Lower leg skin (tissue), 4 donors: ENCODE measurements around the gene C5orf58. TPM values are rescaled to one million over a fixed set of nuclear protein-coding genes. Genes with fewer than 3 reads are reported as not detected.
A peak's percentile ranks its signal among the peaks of the same experiment; 100 is the strongest.

Experiments used
- DNase-seq, 2 donors: peaks; one replicate each; pipeline ENCODE4 v3.0.0-alpha.2; 2019; ENCODE audit warnings: low spot score in 2 of 2
- H3K4me3 ChIP-seq: fragments of 200-600 bp; sonication (generic); 2 replicates; pipeline ENCODE4 v1.5.1; 2017; ENCODE audit warnings: mild to moderate bottlenecking, low read depth; ENCODE audit not compliant: poor library complexity, severe bottlenecking
- POLR2A ChIP-seq, 2 donors: fragments of 450-650 bp; IDR thresholded peaks; one replicate each; pipeline ENCODE4 v1.6.1; 2016 to 2017; ENCODE audit warnings: antibody characterized with exemption in 2 of 2, mild to moderate bottlenecking in 1 of 2, moderate library complexity in 1 of 2
- WGBS, 2 donors: methylation state at CpG; one replicate each; pipeline ENCODE4 v1.1.5; 2018; 5-methylcytosine and 5-hydroxymethylcytosine counted together
- intact Hi-C: fragments of 100-400 bp; cut with DNase I; formaldehyde crosslinking; loops from one replicate; pipeline ENCODE4 v1.15.0; 2023; ENCODE audit warnings: low total_unique reads
- total RNA-seq, 4 donors: library from RNA; depleted of rRNA; stranded (reverse); fragments of >200 nt; gene quantifications; one replicate each; pipeline ENCODE4 v1.1.0, GENCODE V29; 2016
- TF ChIP-seq, protein P1 (sequence below), 3 donors: fragments of 450-650 bp; IDR thresholded peaks; one replicate each; pipeline ENCODE4 v1.5.1; 2016; ENCODE audit warnings: antibody characterized with exemption in 3 of 3, mild to moderate bottlenecking in 3 of 3, moderate library complexity in 2 of 3

C5orf58 gene
- total RNA-seq, 4 donors from 2014 or later: 0.19 TPM; not detected in 3

DNA sequence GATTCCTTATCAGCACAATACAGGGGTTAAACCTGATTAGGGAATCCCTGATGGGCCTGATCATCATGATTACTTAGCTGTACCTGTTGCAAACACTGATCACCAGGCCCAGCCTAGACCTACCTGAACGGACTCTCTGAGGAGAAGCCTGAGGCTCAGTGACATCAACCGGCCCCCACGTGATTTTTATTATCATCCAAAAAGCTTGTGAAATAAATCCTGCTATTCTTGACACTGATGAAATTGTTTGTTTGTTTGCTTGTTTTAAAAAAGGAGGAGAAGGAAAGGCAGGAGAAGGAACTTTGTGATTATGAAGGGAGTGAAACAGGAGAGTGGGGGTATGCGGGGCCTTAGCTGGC, 46.7 kb downstream of the C5orf58 start:
- intact Hi-C loops: no loop called here
- DNase-seq: no peak
- H3K4me3 ChIP-seq: no peak overlapping the region
- WGBS, 2 donors: 68 to 78% methylated on average over 4 of the region's 4 CpGs
- TF ChIP-seq POLR2A (IDR thresholded peaks at IDR 0.05): no peak
- TF ChIP-seq, protein P1, sequence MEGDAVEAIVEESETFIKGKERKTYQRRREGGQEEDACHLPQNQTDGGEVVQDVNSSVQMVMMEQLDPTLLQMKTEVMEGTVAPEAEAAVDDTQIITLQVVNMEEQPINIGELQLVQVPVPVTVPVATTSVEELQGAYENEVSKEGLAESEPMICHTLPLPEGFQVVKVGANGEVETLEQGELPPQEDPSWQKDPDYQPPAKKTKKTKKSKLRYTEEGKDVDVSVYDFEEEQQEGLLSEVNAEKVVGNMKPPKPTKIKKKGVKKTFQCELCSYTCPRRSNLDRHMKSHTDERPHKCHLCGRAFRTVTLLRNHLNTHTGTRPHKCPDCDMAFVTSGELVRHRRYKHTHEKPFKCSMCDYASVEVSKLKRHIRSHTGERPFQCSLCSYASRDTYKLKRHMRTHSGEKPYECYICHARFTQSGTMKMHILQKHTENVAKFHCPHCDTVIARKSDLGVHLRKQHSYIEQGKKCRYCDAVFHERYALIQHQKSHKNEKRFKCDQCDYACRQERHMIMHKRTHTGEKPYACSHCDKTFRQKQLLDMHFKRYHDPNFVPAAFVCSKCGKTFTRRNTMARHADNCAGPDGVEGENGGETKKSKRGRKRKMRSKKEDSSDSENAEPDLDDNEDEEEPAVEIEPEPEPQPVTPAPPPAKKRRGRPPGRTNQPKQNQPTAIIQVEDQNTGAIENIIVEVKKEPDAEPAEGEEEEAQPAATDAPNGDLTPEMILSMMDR (IDR thresholded peaks at IDR 0.05): no peak

DNA sequence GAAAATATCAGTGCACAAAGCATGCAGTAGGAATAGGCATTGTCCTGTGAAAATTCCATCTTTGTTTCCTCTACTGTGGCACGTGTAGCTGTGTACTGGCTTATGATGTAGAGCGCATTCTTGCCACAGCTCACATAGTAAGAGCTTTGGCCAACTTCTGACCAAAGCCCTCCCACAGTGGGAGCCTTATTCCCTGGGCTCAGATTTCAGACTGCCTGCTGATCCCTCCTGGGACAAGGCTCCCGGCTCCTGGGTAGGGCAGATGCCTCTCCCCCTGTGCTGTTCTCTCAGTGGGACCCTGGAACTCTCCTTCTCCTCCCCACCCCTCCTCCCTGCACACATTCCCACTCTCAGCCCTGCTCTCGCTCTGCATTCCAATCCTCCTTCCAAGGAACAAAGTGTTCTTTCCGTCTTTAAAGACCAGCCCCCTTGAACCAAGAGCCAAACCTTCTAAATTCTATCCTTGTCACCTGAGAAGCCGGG, 47.3 kb downstream of the C5orf58 start:
- no peak overlapping the region for H3K4me3 ChIP-seq
- DNase-seq: peak in 1 of 2 donors; percentile 31
- intact Hi-C loops: no loop called here
- TF ChIP-seq, protein P1 (IDR thresholded peaks at IDR 0.05): no peak
- TF ChIP-seq POLR2A (IDR thresholded peaks at IDR 0.05): no peak
- 52 to 60% methylated on average over 6 of the region's 6 CpGs for WGBS, 2 donors

DNA sequence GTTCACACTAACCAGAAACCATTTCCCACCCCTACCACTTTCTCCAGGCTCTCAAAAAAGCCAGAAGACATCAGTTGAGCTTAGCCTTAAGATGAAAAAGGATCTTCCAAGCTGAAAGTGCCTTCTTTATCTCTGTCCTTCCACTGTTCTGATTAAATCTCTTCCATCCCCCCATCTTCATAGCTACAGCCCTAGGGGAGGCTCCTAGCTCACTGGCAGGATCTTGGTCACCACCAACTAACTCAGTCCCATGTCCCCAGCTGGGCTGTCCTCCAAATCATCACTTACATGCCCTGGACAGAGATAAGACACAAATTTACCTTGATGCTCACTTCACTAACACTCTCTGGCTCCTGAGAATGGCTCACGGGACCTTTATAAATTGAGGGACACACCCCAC, 50.5 kb downstream of the C5orf58 start:
- intact Hi-C loops: no loop called here
- no peak for DNase-seq
- WGBS, 2 donors: 83 to 89% methylated on average over 1 of the region's 1 CpG
- TF ChIP-seq POLR2A (IDR thresholded peaks at IDR 0.05): no peak
- TF ChIP-seq, protein P1 (IDR thresholded peaks at IDR 0.05): no peak
- H3K4me3 ChIP-seq: no peak overlapping the region

DNA sequence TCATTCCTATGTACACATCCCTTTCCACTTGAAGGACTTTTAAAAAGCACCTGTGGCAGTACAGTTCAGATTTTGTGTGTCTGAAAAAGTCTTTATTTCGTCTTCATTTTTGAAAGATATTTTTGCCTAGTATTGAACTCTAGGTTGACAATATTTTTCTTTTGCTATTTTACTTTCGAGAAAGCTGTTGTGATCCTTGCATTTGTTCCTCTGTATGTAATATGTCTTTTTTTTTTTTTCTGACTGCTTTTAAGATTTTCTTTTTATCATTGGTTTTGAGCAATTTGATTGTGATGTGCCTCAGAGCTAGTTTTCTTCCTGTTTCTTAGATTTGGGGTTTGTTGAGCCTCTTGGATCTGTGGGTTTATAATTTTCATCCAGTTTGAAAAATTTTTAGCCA, 51.4 kb downstream of the C5orf58 start:
- no peak for TF ChIP-seq POLR2A (IDR thresholded peaks at IDR 0.05)
- TF ChIP-seq, protein P1 (IDR thresholded peaks at IDR 0.05): no peak
- intact Hi-C loops: no loop called here
- WGBS, 2 donors: 89 to 95% methylated on average over 2 of the region's 2 CpGs
- DNase-seq: no peak
- no peak overlapping the region for H3K4me3 ChIP-seq

DNA sequence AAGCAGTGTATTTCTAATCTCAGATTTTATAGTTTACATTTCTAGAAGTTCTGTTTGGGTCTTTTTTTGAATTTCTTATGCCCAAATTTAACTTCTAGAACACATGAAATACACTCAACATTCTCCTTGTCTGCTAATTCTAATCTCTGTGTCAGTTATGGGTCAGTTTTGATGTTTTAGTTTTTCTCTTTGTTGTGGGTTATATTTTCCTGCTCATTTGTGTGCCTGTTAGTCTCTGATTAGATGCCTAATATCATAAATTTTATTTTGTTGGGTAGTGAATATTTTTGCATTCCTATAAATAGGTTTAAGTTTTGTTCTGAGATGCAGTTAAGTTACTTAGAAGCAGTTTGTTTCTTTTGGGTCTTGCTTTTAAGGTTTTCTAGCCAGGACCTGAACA, 52.4 kb downstream of the C5orf58 start:
- TF ChIP-seq POLR2A (IDR thresholded peaks at IDR 0.05): no peak
- TF ChIP-seq, protein P1 (IDR thresholded peaks at IDR 0.05): no peak
- H3K4me3 ChIP-seq: no peak overlapping the region
- intact Hi-C loops: no loop called here
- DNase-seq: no peak

DNA sequence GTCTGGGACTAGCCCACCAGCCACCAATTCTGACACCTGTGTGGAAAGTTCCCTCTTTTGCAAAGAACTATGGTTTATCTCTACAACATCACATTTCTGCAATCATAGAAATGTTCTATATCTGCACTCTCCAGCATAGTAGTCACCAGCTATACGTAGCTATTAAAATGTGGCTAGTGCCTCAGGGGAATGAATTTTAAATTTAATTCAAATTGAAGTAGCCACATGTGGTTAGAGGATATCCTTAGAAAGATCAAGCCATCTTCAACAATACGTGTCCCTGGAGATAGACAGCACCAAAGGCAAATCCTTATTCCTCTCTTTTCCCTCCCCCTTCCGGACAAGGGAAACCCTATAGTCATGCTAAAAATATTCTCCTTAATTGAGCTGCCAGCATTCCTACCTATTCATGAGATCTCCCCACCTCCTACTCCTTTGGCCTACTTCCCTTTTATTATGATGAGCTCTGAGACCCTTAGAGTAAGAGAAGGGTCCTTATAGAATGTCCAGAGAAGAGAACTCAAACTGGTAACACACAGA, 53.7 kb downstream of the C5orf58 start:
- H3K4me3 ChIP-seq: no peak overlapping the region
- no peak for TF ChIP-seq POLR2A (IDR thresholded peaks at IDR 0.05)
- TF ChIP-seq, protein P1 (IDR thresholded peaks at IDR 0.05): no peak
- no peak for DNase-seq
- WGBS, 2 donors: 74 to 75% methylated on average over 3 of the region's 3 CpGs
- intact Hi-C loops: no loop called here
